Dermis blood vessel endothelial cell (primary cell): ENCODE results near the gene TFF1. TPM values are rescaled to one million over a fixed set of nuclear protein-coding genes. Genes with fewer than 3 reads are reported as not detected.

Source experiments
- DNase-seq: peaks from one replicate; pipeline ENCODE4 v3.0.0; 2010
- total RNA-seq: library from RNA; depleted of rRNA; stranded (reverse); fragments of >200 nt; gene quantifications from 2 replicates; pipeline ENCODE4 v1.2.3, GENCODE V29; 2014

TFF1 gene
- total RNA-seq, 1 donor from 2014 or later, result not detected

- DNase-seq, result peak; percentile 33
These were observed 50.9 kb downstream of the TFF1 start, which contains the start of gene TFF3 for GRCh38 chr21:42315296-42315891. Gene TFF3 (minus strand): TSS chr21:42315409. CDS start chr21:42315374, 35 bp downstream.

GRCh38 chr21:42314616-42315295 lies 51.6 kb downstream of the TFF1 start:
- DNase-seq, result no peak

GRCh38 chr21:42313501-42313969 lies 52.8 kb downstream of the TFF1 start:
- DNase-seq, result no peak

- DNase-seq, result no peak
These were observed 53.7 kb downstream of the TFF1 start for GRCh38 chr21:42312626-42313104.

Other genes starting within 250 kb of the TFF1 start
- gene ABCG1, start 147.4 kb downstream of the TFF1 start, total RNA-seq, result 81.6 and 111 TPM in 2 replicates
- gene TFF3, start 51.1 kb downstream of the TFF1 start, total RNA-seq, result 81.9 and 257 TPM in 2 replicates
- not detected in 2 replicates for gene TFF2, start 15.5 kb downstream of the TFF1 start, total RNA-seq
- 0.05 TPM in 1 of 2 replicates, not detected in the other for gene TMPRSS3, start 29.5 kb upstream of the TFF1 start, total RNA-seq
- not detected in 2 replicates for gene UBASH3A, start 37.4 kb upstream of the TFF1 start, total RNA-seq
- not detected in 2 replicates for gene RSPH1, start 129.7 kb upstream of the TFF1 start, total RNA-seq
- gene SLC37A1, start 147.3 kb upstream of the TFF1 start, total RNA-seq, result 14.0 and 15.0 TPM in 2 replicates